Measurements from ENCODE around the gene UFD1. TPM values are rescaled to one million over a fixed set of nuclear protein-coding genes. Genes with fewer than 3 reads are reported as not detected.

Gene UFD1, protein sequence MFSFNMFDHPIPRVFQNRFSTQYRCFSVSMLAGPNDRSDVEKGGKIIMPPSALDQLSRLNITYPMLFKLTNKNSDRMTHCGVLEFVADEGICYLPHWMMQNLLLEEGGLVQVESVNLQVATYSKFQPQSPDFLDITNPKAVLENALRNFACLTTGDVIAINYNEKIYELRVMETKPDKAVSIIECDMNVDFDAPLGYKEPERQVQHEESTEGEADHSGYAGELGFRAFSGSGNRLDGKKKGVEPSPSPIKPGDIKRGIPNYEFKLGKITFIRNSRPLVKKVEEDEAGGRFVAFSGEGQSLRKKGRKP
- 27.4 TPM for total RNA-seq

DNA sequence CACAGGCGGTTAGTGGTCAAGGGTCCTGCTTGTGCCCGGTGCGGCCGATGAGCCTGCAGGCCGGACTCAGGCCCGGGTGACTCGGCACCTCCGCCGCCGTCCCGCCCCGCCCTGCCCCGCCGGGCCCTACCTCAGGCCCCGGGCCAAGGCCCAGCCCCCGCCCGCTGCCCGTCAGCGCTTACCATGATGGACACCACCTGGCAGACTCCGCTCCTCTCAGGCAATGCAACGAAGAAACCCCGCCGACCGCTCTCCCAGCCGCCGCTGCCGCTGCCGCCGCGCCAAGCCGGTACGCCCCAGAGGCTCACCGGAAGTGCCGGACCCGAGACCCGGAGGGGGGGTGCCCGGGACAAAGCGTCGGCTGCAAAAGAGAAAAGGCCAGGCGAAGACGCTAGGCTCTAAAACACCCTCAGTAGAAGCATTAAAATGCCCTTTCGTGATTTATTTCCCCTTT lies at the start of gene UFD1:
Gene UFD1 (minus strand): TSS at position 293 of the 454 bp plus-strand sequence. CDS start 108 bp downstream, at position 185.

DNA sequence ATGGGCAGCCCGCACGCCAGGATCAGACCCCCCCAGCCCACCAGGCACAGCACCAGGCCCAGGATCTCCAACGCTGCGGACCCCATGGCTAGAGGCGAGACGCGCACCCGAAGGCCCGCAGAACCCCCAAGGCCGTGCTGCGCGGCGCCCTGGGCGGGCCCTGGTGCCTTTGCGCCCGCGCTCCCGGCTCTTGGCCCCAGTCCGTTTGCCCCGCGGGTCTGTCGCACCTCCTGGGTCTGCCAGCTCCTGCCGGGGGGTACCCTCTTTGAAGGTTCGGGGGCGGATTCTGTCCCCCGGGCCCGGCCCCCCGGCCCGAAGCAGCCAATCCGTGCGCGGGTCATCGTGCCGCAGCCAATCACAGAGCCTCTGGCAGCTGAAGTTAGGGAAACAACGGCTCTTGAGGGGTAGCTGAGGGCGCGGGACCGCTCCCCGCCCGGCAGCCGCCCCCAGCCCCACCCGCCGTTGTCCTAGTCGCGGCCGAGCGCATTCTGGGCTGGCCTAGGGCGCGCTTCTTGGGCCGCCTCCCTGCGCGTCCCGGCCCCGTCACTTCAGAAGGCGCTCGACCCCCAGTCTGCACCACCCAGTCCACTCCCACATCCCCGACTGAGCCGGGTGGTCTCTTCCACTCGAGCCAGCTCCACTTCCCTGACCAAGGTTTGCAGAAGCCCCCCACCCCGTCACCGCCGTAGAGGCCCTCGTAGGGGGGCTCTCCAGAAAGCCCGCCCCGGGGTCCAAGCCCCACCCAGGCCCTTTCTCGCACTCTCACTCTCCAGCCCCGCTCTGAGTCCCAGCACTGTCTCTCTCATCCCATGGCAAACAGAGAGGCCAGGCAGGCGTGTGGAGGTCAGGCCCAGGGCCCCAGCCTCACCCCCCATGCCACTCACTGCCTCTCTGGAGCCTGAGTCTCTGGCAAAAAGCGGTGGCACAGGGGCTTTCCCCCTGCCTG lies 45.5 kb upstream of the UFD1 start, which contains the start of gene CLDN5:
Gene CLDN5 (minus strand): TSS at position 241 of the 946 bp plus-strand sequence. CDS start 155 bp downstream, at position 86.

DNA sequence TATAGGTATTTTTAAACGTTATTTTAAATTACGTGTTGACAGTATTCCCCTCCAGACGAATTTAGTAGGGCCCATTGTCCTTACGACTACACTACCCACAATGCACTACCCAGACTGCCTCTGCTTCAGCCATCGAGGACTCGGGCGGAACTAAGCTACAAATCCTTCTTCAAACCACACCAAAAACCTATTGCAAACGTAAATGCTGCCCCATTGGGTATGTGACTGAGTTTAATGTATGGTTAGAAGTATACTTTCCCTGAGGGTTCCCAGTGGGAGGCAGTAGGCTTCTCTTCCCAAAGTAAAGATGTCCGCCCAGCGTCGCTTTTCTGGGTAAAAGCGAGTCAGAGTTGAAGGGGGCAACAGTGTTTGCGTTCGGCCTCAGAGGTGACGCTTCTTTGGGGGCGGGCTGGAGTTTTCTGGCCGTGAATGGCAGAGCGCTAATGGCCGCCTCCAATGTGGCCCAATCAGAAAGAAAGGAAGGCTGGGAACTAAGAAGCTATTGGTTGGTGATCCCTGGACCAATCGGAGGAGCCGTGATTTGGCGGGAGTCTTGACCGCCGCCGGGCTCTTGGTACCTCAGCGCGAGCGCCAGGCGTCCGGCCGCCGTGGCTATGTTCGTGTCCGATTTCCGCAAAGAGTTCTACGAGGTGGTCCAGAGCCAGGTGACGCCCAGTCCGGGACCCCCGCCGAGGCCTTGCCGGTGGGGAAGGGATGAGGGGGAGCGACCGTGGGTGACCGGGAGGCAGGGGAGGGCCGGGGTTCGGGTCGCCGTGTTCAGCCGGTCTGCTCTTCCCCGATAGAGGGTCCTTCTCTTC lies 571 bp upstream of the UFD1 start, which contains the start of gene CDC45:
Gene CDC45 (plus strand): TSS at position 566 of the 818 bp plus-strand sequence. CDS start 49 bp downstream, at position 615.

DNA sequence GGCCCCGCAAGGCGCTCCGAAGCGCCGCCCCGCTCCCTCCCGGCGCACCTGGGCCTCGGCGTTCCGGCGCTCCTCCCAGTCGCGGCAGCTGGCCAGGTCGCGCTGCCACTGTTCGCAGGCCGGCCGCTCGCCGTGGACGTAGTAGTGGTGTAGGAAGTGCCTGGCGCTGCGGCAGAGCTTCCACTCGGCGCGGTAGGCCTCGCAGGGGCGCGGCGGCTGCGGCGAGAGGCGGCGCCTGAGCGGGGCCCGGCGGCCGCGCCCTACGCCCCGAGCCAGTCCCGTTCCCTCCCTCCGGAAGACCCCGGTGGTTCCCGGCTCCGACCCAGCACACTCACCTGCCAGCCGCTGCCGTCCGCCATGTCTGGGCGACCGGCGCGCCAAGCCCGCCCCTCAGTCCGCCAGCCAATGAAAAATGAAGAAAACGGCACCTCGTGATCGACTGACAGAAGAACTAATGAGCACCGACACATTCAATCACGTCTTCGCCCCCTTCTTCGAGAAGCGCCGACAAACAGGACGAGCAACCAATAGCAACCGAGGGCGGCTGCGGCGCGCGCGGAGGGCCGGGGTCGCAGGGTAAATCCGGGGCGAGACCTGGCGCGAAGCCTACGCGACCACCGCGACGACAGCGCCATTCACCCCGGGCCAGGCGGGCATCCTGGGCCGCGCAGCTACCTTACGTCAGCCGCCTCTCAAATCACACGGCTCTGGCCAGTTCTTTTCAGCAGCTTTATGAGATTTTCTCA lies 31.5 kb downstream of the UFD1 start, which contains the start of gene C22orf39:
Gene C22orf39 (minus strand): TSS at position 382 of the 746 bp plus-strand sequence. CDS start 23 bp downstream, at position 359.

DNA sequence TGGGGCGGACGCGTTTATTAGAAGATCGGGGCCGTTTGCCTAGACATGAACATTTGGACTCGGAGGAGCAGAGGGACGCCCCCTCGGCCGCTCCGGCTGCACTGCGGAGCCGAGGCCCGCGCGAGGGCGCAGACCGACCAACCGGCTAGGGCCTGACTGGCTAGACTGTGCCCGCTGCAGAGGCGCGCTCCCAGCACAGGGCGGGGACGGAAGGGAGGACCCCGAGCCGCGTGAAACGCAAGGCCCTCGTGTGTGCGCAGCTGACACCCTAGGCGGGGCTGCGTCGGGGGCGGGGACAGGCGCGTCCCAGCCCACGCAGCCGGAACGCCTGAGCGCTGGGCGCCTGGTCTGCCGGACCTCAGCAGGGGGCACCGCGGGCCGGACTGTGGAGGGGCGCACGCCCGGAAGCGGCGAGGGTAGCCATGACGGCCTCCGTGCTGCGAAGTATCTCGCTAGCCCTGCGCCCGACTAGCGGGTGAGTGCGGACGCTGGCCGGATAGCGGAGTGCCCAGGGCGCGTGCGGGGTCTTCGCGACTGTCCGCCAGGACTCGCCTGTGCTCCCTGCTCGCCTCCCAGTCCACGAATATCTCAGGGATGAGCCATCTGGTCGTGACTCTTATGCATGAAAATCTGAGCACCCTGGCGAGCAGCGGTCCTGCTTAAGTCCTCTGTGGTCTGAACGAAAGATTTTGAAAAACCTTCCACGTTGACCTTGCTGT lies 46.7 kb downstream of the UFD1 start, which contains the start of gene MRPL40:
Gene MRPL40 (plus strand): TSS at position 413 of the 719 bp plus-strand sequence. CDS start 10 bp downstream, at position 423.

DNA sequence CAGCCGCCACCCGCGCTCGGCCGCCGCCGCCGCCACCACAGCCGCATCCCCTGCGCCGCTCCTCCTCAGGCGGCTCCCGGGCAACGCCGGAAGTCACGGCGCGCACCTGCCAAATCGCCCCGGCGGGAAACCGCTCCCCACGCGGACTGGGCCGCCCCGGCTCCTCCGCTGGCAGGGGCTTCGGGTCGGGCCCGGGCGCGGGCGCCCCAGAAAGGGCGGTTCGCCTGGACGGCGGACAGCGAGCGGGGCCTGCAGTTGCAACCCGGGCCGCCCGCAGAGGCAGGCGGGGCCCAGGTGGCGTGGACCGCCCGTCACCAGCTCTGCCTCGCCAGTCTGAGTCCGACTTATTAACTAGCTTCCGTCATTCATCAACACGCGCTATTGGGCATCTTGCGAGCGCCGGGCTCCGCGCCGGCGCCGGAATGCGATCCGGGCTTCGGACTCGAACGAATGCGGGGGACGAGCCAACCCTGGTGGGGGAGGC lies 47.3 kb downstream of the UFD1 start, which contains the start of gene HIRA:
Gene HIRA (minus strand): TSS at position 85 of the 484 bp plus-strand sequence. CDS start 257 bp downstream, outside the sequence.

Other genes starting within 250 kb of the UFD1 start
- 21.1 TPM for gene CLTCL1, start 187.5 kb downstream of the UFD1 start, total RNA-seq
- 21.3 TPM for gene HIRA, start 47.5 kb downstream of the UFD1 start, total RNA-seq
- gene MRPL40, start 46.6 kb downstream of the UFD1 start, total RNA-seq = 23.1 TPM
- gene C22orf39, start 31.5 kb downstream of the UFD1 start, total RNA-seq = 58.8 TPM
- 5.6 TPM for gene CDC45, start 727 bp upstream of the UFD1 start, total RNA-seq
- gene CLDN5, start 45.2 kb upstream of the UFD1 start, total RNA-seq = 74.5 TPM
- gene SEPTIN5, start 235.3 kb upstream of the UFD1 start, total RNA-seq = 83.4 TPM
- 6.6 TPM for gene GP1BB, start 244.3 kb upstream of the UFD1 start, total RNA-seq